ENCODE results near the gene TNNT1.
"Not testable (repeated sequence)": the region's sequence is repeated elsewhere in the genome, so short reads cannot be mapped to it uniquely, and the experiment has no call there.

TNNT1 gene

GRCh38 chr19:55149078-55150003 is at the start of gene TNNT1:
Gene TNNT1, minus strand, starts transcription at chr19:55149206. Its CDS starts 2,049 bp downstream, at chr19:55147157.
- peak; percentile 86 for DNase-seq (ENCODE audit: low read depth, low spot score)

- DNase-seq (ENCODE audit: low read depth, low spot score): no peak
Observed at GRCh38 chr19:55198651-55199050, 49.6 kb upstream of the TNNT1 start.

- no peak for DNase-seq (ENCODE audit: low read depth, low spot score)
Observed at GRCh38 chr19:55197528-55197927, 48.5 kb upstream of the TNNT1 start.

- no peak for DNase-seq (ENCODE audit: low read depth, low spot score)
Observed at GRCh38 chr19:55196803-55197202, 47.8 kb upstream of the TNNT1 start.

GRCh38 chr19:55193481-55193880 is 44.5 kb upstream of the TNNT1 start:
- DNase-seq (ENCODE audit: low read depth, low spot score): no peak

GRCh38 chr19:55189403-55189835 is 40.4 kb upstream of the TNNT1 start:
- peak; percentile 45 for DNase-seq (ENCODE audit: low read depth, low spot score)

GRCh38 chr19:55188625-55189024 is 39.6 kb upstream of the TNNT1 start:
- DNase-seq (ENCODE audit: low read depth, low spot score): no peak

GRCh38 chr19:55186080-55186479 is 37.1 kb upstream of the TNNT1 start:
- no peak for DNase-seq (ENCODE audit: low read depth, low spot score)

GRCh38 chr19:55181740-55182139 is 32.7 kb upstream of the TNNT1 start:
- DNase-seq (ENCODE audit: low read depth, low spot score): no peak

GRCh38 chr19:55179606-55180484 is 30.8 kb upstream of the TNNT1 start, which contains the start of gene SYT5:
Gene SYT5, minus strand, starts transcription at chr19:55180289. Its CDS starts 1,248 bp downstream, at chr19:55179041.
- DNase-seq (ENCODE audit: low read depth, low spot score): peak; percentile 44

- DNase-seq (ENCODE audit: low read depth, low spot score): peak; percentile 89
Observed at GRCh38 chr19:55178781-55179599, 30.0 kb upstream of the TNNT1 start.

GRCh38 chr19:55176076-55176475 is 27.1 kb upstream of the TNNT1 start:
- DNase-seq (ENCODE audit: low read depth, low spot score): no peak

- DNase-seq (ENCODE audit: low read depth, low spot score): peak; percentile 47
Observed at GRCh38 chr19:55175117-55175867, 26.3 kb upstream of the TNNT1 start.

GRCh38 chr19:55174425-55175116 is 25.6 kb upstream of the TNNT1 start:
- no peak for DNase-seq (ENCODE audit: low read depth, low spot score)

- DNase-seq (ENCODE audit: low read depth, low spot score): peak; percentile 71
Observed at GRCh38 chr19:55173714-55174409, 24.9 kb upstream of the TNNT1 start.

GRCh38 chr19:55173186-55173713 is 24.2 kb upstream of the TNNT1 start:
- DNase-seq (ENCODE audit: low read depth, low spot score): no peak

- no peak for DNase-seq (ENCODE audit: low read depth, low spot score)
Observed at GRCh38 chr19:55172741-55173140, 23.7 kb upstream of the TNNT1 start.

GRCh38 chr19:55172318-55172717 is 23.3 kb upstream of the TNNT1 start:
- not testable (repeated sequence) for DNase-seq (ENCODE audit: low read depth, low spot score)

- DNase-seq (ENCODE audit: low read depth, low spot score): no peak
Observed at GRCh38 chr19:55171440-55171839, 22.4 kb upstream of the TNNT1 start.
